Hematopoietic multipotent progenitor cell treated with erythropoietin and hydrocortisone succinate and interleukin-3 and kit ligand, for 17 days (in vitro differentiated cells): Measurements from ENCODE around the gene ZNF787.
A peak's percentile ranks its signal among the peaks of the same experiment; 100 is the strongest.

Source experiments
- DNase-seq: peaks from one replicate; pipeline ENCODE4 v3.0.0-alpha.2; 2015; ENCODE audit warnings: low spot score

ZNF787 gene

DNA sequence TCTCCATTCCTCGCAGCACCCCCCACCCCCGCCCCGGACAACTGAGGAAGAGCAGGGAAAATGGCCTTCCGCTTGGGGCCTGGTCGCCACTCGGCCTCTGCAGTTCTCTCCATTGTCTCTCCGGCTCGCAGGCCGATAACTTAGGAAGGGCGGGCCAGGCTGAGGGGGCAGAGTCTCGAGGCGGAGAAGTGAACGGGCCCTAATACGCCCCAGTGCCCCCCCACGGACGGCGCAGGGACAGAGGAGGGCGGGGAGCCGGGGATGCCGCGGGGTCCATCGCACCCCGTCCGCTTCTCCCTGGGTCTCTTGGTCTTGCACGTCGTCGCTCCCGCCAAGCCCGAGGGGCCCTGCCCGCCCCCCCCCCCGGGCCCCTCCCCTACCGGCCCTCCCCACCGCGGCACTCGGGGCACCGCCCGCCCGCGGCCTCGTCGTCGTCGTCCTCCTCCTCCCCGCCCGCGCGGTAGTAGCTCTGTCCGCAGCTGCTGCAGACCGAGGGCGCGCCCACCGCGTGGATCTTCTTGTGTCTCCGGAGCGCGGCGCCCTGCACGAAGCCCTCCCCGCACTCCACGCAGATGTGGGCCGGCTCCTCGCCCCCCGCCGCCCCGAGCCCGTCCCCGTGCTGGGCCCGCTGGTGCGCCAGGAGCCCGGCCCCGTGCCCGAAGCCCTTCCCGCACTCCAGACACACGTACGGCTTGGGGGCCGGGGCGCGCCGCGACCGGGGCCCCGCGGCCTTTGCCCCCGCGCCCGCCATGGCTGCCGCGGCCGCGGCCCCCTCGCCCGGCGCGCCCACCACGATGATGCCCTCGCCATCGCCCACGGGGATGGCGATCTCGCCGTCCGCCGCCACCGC lies 33.2 kb downstream of the ZNF787 start:
- DNase-seq, result no peak

DNA sequence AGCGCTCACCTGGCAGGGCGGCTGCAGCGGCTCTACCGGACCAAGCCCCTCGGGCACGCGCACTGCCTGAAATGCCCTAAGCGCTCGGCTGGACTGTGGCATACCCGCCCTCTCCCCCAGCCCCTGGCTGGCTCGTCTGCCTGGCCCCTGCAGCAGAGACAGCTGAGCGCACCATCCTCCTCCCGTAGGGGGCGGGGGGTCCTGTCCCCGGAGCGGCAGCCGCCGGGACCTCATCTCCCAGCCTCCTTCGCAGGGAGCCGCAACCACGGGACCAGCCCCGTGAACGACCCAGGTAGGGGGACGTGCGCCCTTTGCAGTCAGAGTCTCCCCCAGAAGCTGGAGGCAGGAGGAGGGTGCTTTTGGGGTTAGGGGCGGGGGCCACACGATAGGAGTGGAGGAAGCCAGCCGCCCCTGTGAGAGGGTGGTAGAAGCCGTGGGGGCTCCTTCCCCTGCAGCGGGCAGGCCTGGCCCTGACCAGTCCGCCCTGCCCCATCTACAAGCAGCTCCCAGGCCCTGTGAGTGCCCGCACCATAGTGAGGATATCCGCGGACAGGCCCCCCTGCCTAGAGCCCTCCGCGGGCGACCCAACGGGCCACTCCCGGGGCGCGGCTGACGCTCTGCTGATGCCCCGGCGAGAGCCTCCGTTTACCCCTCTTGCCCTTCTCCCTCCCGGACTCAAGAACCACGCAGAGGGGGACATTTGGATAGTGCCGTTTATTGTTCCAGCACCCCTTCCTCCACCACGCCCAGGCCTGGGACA lies 34.2 kb downstream of the ZNF787 start:
- DNase-seq, result no peak

DNA sequence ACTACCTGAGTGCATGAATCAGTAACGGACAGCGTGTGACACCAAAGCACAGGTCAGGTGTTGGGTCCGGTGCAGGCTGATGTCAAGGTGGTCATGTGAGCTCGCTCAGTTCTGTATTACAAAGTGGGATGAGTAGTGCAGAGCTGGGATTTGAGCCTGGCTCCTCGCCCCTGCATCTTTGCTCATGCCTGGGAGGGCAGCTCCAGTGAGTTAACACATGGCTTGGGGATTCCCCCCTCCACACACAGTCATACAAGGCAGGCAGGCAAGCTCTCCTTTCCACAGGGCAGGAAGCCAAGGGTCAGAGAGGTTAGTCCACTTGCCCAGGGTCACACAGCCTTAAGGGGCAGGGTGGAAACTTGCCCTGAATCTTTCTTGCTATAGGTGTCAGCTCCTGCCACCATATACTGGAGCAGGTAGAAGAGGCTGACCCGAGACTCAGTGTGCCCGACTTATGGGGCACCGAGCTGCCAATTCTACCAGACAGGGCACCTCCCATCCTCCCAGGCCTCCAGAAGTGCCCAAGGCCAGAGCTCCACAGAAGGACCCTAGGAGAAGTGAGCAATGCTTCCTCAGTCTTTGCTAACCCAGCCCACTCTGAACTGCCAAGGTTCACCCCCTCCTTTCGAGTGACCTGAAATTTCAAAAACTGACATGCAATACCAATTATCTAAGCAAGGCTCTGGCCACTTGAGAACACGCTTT lies 35.4 kb downstream of the ZNF787 start:
- no peak for DNase-seq

DNA sequence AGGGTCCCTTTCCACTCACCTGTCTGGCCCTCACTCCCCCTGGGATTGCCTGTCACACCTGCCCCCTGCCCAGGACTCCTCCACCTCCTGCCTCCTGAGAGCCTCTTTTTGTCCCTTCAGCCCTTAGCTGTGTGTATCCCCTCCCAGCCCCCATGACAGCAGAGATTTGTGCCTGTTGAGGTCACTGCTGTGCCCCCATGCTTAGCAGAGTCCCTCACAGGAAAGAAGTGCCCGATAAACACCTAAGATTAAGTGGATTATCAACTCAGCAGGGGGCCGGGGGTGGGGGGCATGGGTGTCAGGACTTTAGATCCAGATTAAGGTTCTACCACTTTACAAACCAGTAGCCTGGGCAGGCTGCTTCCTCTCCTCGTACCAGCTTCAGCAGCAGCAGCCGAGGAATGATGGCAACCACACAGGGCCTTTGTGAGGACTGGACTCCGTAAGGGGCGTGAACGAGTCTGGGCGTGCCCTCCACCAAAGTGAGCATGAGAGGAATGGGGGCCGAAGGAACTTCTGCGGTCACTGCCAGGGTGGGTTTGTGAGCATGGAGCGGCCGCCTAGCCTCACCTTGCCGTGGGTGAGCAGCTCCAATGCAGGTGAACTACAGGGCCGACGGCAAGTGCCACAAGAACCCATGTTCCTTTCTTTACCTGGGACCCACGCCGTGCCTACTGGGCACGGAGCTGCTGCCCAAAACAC lies 36.1 kb downstream of the ZNF787 start:
- no peak for DNase-seq

DNA sequence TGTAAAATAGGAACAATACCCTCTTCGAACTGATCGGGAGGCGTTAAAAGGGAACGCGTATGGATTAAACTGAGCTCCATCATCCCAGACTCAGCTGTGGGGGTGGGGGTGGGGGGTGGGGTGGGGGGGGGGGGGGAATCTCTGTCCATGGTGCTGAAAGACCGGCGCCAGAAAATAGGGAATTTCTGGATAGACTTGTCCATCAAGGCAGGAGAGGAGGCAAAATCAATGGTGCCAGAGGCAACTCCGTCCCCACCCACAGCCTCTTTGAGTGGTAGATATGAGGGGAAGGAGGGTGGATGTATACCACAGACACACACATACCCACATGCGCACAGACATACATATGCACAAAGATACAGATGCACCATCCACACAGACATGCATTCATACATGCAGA lies 37.4 kb downstream of the ZNF787 start:
- DNase-seq, result no peak

DNA sequence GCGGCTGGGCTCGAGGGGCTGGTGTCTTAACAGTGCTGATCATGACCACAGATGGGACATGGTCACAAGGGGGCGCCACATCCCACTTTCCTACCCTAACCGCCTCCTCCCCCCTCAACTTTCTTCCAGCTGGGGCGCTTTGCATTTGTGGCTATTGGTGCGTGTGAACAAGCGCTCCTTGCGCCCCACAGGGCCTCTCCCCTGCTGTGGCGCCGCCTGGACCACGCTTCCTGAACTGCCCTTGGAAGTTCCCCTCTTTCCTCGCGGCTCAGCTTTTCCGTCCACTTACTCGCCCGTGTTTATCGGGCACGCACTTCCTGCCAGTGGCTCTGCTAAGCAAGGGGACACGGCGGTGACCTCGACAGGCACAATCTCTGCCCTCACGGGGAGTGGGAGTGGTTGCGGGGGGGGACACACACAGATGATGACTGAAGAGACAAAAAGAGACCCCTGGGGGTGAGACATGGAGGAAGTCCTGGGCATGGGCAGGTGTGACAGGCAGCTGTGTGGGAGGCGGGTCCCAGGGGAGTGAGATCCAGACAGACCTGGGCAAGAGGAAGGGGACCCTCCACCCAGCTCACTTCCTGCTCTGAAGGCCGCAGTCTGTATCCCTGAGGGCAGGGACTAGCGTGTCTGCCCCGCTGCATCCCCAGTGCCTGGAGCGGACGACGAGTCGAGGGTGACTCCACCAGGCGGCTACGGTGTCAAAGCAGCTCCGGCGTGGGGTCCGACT lies 40.3 kb downstream of the ZNF787 start:
- peak; percentile 45 for DNase-seq

DNA sequence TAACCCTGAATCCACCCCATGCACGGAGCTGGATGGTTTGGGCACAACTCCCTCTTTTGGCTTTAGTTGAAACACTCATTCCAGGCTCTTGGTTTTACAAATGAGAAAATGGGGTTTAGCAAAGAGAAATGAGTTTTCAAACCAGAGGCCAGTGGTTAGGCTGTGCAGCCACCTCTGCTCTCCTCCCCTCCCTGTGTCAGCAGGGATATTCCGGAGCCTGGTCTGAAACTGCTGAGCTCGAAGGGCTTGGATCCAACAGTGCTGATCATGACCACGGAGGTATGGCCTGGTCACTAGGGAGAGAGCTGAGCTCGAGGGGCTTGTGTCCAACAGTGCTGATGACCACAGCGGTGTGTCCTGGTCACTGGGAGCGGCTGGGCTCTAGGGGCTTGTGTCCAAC lies 41.5 kb downstream of the ZNF787 start:
- DNase-seq, result no peak

DNA sequence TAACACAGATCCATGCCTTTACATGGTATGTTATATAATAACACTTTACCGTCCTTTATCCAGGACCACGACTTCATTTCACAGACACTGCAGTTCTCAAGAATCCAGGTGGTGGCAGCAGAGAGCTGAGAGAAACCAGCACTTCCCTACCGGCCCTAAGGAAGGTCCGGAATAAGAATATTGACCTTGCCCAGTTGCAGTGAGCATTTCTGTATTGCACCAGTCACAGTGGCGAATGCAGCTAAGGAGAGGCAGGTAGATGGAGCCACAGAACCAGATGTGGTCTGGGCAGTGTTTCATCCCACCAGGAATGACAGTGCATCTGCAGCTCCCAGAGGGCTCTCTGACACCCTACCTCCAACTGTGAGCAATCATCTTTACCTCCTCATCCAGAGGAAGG lies 44.6 kb downstream of the ZNF787 start:
- peak; percentile 53 for DNase-seq

DNA sequence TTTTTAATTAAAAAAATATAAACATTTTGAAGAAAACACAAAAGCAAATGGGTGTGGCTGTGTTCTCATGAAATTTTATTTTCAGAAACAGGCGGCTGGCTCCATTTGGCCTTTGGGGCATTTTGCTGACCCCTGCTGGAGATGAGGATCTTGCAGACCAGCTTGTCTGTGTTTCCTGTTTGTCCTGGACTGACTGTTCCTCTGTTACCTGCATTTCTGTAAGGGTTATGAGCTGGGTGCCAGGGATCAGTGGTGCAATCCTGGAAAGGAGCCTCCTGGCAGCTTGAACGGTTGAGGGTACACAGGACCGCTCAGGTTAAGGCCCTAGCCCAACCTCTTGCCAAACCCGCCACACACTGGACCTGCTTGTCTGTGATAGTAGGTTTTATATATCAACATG lies 49.9 kb downstream of the ZNF787 start:
- no peak for DNase-seq

DNA sequence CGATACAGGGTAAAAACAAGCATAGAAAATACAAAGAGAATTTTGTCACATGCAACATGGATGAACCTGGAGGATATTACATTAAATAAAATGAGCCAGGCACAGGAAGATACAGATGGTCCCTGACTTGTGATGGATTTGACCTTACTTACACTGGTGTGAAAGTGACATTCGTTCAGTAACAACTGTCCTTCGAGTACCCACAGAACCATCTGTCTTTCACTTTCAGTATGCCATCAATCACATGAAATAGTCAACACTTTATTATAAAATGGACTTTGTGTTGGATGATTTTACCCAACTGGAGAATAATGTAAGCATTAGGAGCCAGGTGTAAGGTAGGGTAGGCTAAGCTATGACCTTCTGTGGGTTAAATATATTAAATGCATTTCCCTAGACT lies 51.5 kb downstream of the ZNF787 start:
- DNase-seq, result no peak

DNA sequence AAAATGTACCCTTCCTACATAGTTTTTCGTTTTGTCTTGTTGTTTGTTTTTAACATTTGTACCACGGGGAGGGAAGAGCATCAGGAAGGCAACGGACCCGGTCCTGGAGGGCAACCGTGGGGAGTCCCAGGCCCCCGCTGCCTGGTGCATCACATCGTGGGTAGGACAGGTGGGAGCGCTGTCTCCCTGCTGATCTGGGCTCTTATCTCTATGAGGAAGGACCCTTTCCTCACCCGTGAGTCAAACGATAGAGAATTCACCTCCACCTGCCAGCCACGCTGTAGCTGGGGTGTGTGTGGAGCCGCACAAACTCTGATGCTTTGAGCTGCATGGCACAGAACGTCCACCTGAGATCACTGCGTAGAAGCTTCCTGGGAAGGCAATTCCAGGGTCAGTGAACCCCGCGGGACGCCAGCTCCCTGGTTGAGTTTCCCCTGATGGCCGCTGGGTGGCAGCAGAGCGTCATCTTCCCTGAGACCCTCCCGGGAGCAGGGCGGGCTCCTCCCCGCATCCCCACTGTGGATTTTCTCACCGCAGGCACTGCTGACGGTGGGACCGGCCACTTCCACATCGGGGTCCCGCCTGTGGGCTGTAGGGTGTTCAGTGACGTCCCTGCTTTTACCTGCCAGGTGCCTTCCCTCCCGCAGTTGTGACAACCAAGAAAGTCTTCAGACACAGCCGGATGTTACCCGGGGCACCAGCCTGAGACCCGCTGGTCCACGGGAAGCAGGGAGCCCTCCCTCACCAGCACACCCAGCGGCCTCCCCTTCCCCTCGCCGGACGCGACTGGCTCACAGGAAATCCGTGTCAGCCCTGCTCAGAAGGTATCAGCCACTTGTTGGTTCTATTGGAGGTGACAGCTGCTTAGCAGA lies 54.7 kb downstream of the ZNF787 start:
- DNase-seq, result peak; percentile 63

DNA sequence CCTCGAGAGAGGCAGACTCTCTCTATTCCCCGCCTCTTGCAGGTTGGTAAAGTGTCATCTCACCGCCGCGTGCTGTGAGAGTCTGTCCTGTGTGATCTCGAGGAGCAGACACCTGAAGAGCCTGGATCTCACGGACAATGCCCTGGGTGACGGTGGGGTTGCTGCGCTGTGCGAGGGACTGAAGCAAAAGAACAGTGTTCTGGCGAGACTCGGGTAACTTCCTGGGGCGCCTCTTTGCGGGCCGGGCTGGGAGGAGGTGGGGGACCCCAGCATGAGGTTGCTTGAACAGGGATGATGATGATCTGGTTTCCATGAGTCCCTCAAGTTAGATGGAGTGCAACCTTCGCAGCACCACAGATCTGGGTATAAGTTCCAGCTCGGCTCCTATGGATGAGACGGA lies 67.5 kb downstream of the ZNF787 start:
- no peak for DNase-seq
